Liver (tissue), 9 donors: Measurements from ENCODE around the gene MYO18A. TPM values are rescaled to one million over a fixed set of nuclear protein-coding genes. Genes with fewer than 3 reads are reported as not detected.

Experiments used
- DNase-seq: peaks from one replicate; pipeline ENCODE4 v3.0.0-alpha.2; 2017; ENCODE audit warnings: low spot score
- H3K27ac ChIP-seq, 2 donors: one replicate each; pipeline ENCODE4 v1.7.0; 2013; ENCODE audit warnings: inconsistent platforms in 2 of 2, low read length in 2 of 2, control low read depth in 1 of 2, low read depth in 1 of 2, mild to moderate bottlenecking in 1 of 2
- H3K27me3 ChIP-seq, 4 donors: one replicate each; pipeline versions ENCODE4 v1.6.1 to v1.7.0; 2013; ENCODE audit warnings: low read length in 3 of 4, inconsistent platforms in 1 of 4, mild to moderate bottlenecking in 1 of 4, moderate library complexity in 1 of 4; ENCODE audit not compliant: control insufficient read depth in 4 of 4, insufficient read depth in 4 of 4
- H3K36me3 ChIP-seq, 4 donors: one replicate each; pipeline versions ENCODE4 v1.6.1 to v1.7.0; 2013; ENCODE audit warnings: low read length in 3 of 4, mild to moderate bottlenecking in 3 of 4, low read depth in 1 of 4, moderate library complexity in 1 of 4; ENCODE audit not compliant: control insufficient read depth in 4 of 4, insufficient read depth in 3 of 4
- H3K4me1 ChIP-seq, 4 donors: one replicate each; pipeline versions ENCODE4 v1.6.1 to v1.7.0; 2013; ENCODE audit warnings: low read length in 3 of 4, mild to moderate bottlenecking in 3 of 4, moderate library complexity in 1 of 4; ENCODE audit not compliant: control insufficient read depth in 4 of 4, insufficient read depth in 4 of 4
- H3K4me3 ChIP-seq, 3 donors: one replicate each; pipeline versions ENCODE4 v1.6.1 to v1.7.0; 2013; ENCODE audit warnings: low read length in 3 of 3, control low read depth in 1 of 3, low read depth in 1 of 3, mild to moderate bottlenecking in 1 of 3
- H3K9ac ChIP-seq, 2 donors: one replicate each; pipeline ENCODE4 v1.7.0; 2013; ENCODE audit warnings: low read length in 2 of 2, mild to moderate bottlenecking in 2 of 2, moderate library complexity in 2 of 2, control low read depth in 1 of 2, low read depth in 1 of 2
- H3K9me3 ChIP-seq, 4 donors: one replicate each; pipeline versions ENCODE4 v1.6.1 to v1.7.0; 2013; ENCODE audit warnings: low read length in 3 of 4; ENCODE audit not compliant: control insufficient read depth in 4 of 4
- CTCF ChIP-seq: fragments of 150-350 bp; IDR thresholded peaks from 2 replicates; pipeline ENCODE4 v1.5.1; 2017; ENCODE audit warnings: improper control_type of control experiment, low read depth, low read length; ENCODE audit not compliant: missing input control
- EGR1 ChIP-seq, 2 donors: IDR thresholded peaks; 2 replicates each; pipeline ENCODE4 v1.6.1; 2016 to 2018; ENCODE audit warnings: antibody characterized with exemption in 2 of 2, low read depth in 2 of 2
- FOXA1 ChIP-seq: IDR thresholded peaks from 2 replicates; pipeline ENCODE4 v1.6.1; 2016; ENCODE audit warnings: antibody characterized with exemption
- FOXA2 ChIP-seq: IDR thresholded peaks from 2 replicates; pipeline ENCODE4 v1.6.1; 2016; ENCODE audit warnings: antibody characterized with exemption
- HNF4A ChIP-seq, 2 donors: conservative IDR thresholded peaks; 2 replicates each; pipeline ENCODE4 v1.6.1; 2016; ENCODE audit warnings: antibody characterized with exemption in 2 of 2, mild to moderate bottlenecking in 2 of 2
- HNF4G ChIP-seq: IDR thresholded peaks from 2 replicates; pipeline ENCODE4 v1.6.1; 2016; ENCODE audit warnings: antibody characterized with exemption
- JUND ChIP-seq, 2 donors: IDR thresholded peaks; 2 replicates each; pipeline ENCODE4 v1.6.1; 2016; ENCODE audit warnings: antibody characterized with exemption in 2 of 2
- MAX ChIP-seq: IDR thresholded peaks from 2 replicates; pipeline ENCODE4 v1.6.1; 2016; ENCODE audit warnings: antibody characterized with exemption
- RAD21 ChIP-seq, 2 donors: IDR thresholded peaks; 2 replicates each; pipeline ENCODE4 v1.6.1; 2016; ENCODE audit warnings: antibody characterized with exemption in 2 of 2, mild to moderate bottlenecking in 2 of 2
- REST ChIP-seq: IDR thresholded peaks from 2 replicates; pipeline ENCODE4 v1.6.1; 2016; ENCODE audit warnings: antibody characterized with exemption, mild to moderate bottlenecking
- RXRA ChIP-seq, 2 donors: IDR thresholded peaks; 2 replicates each; pipeline ENCODE4 v1.6.1; 2017 to 2018; ENCODE audit warnings: antibody characterized with exemption in 2 of 2, mild to moderate bottlenecking in 1 of 2
- SP1 ChIP-seq: IDR thresholded peaks from 2 replicates; pipeline ENCODE4 v1.6.1; 2018; ENCODE audit warnings: antibody characterized with exemption, mild to moderate bottlenecking
- TAF1 ChIP-seq: conservative IDR thresholded peaks from 2 replicates; pipeline ENCODE4 v1.6.1; 2016; ENCODE audit warnings: antibody characterized with exemption, mild to moderate bottlenecking
- YY1 ChIP-seq: IDR thresholded peaks from 2 replicates; pipeline ENCODE4 v1.6.1; 2016; ENCODE audit warnings: antibody characterized with exemption, mild to moderate bottlenecking
- ZBTB33 ChIP-seq: IDR thresholded peaks from 2 replicates; pipeline ENCODE4 v1.6.1; 2016; ENCODE audit warnings: antibody characterized with exemption
- WGBS: extraction: QIAGEN DNeasy Blood & Tissue Kit; methylation state at CpG from one replicate; pipeline ENCODE4 v1.1.7; 2013; 5-methylcytosine and 5-hydroxymethylcytosine counted together
- polyA plus RNA-seq, 2 donors: library from polyadenylated mRNA; stranded (reverse) in 1 of 2; unstranded in 1 of 2; fragments of 200-250 nt in 1 of 2; fragments of >200 nt in 1 of 2; fragmentation: Nextera tagmentation in 1 of 2; extraction: Ambion mirVana in 1 of 2; gene quantifications; one replicate each; pipeline versions ENCODE4 v1.2.1 to v1.2.3, GENCODE V29; 2013 to 2015
- total RNA-seq, 2 donors: library from RNA; depleted of rRNA; stranded (reverse); fragments of >200 nt; gene quantifications; one replicate each; pipeline ENCODE4 v1.2.3, GENCODE V29; 2014
- TF ChIP-seq, protein P1 (sequence below): IDR thresholded peaks from 2 replicates; pipeline ENCODE4 v1.6.1; 2016; ENCODE audit warnings: antibody characterized with exemption
- donor health status: healthy.
- donor health status: healthy.
- donor health status: healthy.
- donor health status: healthy.
- donor health status: healthy.

MYO18A gene
- total and polyA plus RNA-seq, 4 donors: 26.3 to 81.6 (median 37.3) TPM

DNA sequence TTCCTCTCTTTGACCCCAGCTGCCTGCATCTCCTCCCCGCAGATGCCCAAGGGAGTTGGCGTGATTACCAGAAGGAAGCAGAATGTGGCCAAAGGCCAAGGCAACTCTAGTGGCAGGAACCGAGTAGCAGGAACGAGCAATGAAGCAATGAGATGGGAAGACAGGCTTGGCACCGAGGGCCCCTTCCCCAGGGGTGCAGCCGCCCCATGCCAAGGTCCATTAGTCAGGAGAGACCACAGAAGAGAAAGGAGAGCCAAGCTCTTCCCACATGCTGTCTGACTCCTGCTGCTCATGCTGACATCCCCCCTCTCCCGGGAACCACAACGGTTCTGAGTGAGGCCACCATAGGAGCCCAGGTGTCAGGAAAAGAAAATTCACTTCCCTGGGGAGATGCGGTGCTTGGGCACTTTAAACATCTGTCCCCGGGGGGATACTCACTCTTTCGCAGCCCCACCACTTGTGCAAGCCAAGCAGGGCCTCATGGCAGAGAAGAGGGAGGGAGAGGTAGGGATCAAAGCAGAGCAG lies 67.4 kb downstream of the MYO18A start (continued):
- no peak for TF ChIP-seq ZBTB33
- no peak for TF ChIP-seq FOXA1
- TF ChIP-seq RXRA (IDR thresholded peaks at IDR 0.05): no peak
- no peak for TF ChIP-seq YY1
- no peak for TF ChIP-seq RAD21 (IDR thresholded peaks at IDR 0.05)
- TF ChIP-seq MAX: no peak
- no peak for TF ChIP-seq TAF1
- no peak for TF ChIP-seq JUND (IDR thresholded peaks at IDR 0.05)
- TF ChIP-seq, protein P1, sequence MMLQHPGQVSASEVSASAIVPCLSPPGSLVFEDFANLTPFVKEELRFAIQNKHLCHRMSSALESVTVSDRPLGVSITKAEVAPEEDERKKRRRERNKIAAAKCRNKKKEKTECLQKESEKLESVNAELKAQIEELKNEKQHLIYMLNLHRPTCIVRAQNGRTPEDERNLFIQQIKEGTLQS: no peak

DNA sequence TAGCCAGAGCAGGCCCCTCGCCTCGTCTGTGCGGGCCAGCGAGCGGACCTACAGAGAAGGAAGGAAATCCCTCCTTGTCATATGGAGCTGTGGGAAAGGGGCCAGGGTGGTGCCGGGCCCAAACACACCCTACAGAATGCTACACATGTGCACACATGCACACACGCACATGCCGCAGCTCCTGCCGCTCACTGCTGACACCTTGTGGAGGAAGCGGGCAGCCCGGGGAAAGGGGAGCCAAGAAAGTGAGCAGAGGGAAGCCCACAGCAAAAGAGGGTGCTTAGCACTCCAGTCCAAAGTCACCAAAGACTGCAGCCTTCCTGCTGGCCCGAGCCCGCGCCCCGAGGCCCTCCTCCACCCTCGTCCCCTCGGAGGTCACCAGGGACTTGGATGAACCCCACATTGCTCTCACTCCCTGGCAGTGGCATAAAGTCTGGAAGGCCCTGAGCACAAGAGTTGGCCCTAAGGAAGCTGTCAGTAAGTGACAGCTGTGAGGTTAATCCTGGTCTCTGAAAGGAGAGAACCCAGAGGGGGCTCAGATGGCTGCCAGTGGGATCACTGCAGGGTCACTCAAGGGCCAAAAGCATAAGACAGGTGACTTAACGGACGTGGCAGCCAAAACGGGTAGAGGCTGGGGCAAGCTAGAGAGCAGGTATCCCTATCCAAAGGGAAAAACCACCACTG lies 68.2 kb downstream of the MYO18A start:
- DNase-seq: peak; percentile 79
- H3K4me3 ChIP-seq: no peak overlapping the region
- H3K9ac ChIP-seq: no peak overlapping the region
- peaks cover 12 to 32% (median 17%) of the 10 kb centered on the region in 4 donors for H3K36me3 ChIP-seq
- no peaks in the 10 kb centered on the region for H3K9me3 ChIP-seq
- no peak for TF ChIP-seq ZBTB33
- TF ChIP-seq CTCF: peak; percentile 87
- peak; percentile 82 to 86 for TF ChIP-seq RAD21 (IDR thresholded peaks at IDR 0.05)
- peak in 1 of 2 donors; percentile 11 for TF ChIP-seq HNF4A (conservative IDR thresholded peaks at IDR 0.05)
- peak in 1 of 2 donors; percentile 5 for TF ChIP-seq RXRA (IDR thresholded peaks at IDR 0.05)
- TF ChIP-seq HNF4G: no peak
- H3K27me3 ChIP-seq: no peaks in the 10 kb centered on the region
- no peak overlapping the region for H3K27ac ChIP-seq
- H3K4me1 ChIP-seq: peaks cover 17 to 64% (median 56%) of the 10 kb centered on the region in 4 donors
- 33% methylated on average over 20 of the region's 20 CpGs for WGBS

- 68% methylated on average over 16 of the region's 16 CpGs for WGBS
- no peak overlapping the region for H3K4me3 ChIP-seq
- peaks cover 17 to 66% (median 56%) of the 10 kb centered on the region in 4 donors for H3K4me1 ChIP-seq
- H3K36me3 ChIP-seq: peaks cover 18 to 44% (median 27%) of the 10 kb centered on the region in 4 donors
- H3K27ac ChIP-seq: peak overlapping the region in 1 of 2 donors; percentile 29
- H3K27me3 ChIP-seq: no peaks in the 10 kb centered on the region
- TF ChIP-seq EGR1 (IDR thresholded peaks at IDR 0.05; ENCODE audit: low read depth in 2 of 2): no peak
- no peak for TF ChIP-seq TAF1
- no peak for TF ChIP-seq FOXA1
- no peak for TF ChIP-seq REST
- no peak for TF ChIP-seq SP1
- no peak for TF ChIP-seq FOXA2
- TF ChIP-seq RXRA (IDR thresholded peaks at IDR 0.05): no peak
- no peak for TF ChIP-seq YY1
- TF ChIP-seq JUND (IDR thresholded peaks at IDR 0.05): no peak
- H3K9ac ChIP-seq: no peak overlapping the region
- no peaks in the 10 kb centered on the region for H3K9me3 ChIP-seq
- no peak for DNase-seq
Measured at GRCh38 chr17:29110372-29110757, 69.8 kb downstream of the MYO18A start.
